ENCODE data around the gene AIRE.

Gene AIRE

GRCh38 chr21:44286716-44287632, 1.3 kb downstream of the AIRE start:
- DNase-seq (ENCODE audit: extremely low read depth, low read depth) = no peak
- TF ChIP-seq, protein P1, sequence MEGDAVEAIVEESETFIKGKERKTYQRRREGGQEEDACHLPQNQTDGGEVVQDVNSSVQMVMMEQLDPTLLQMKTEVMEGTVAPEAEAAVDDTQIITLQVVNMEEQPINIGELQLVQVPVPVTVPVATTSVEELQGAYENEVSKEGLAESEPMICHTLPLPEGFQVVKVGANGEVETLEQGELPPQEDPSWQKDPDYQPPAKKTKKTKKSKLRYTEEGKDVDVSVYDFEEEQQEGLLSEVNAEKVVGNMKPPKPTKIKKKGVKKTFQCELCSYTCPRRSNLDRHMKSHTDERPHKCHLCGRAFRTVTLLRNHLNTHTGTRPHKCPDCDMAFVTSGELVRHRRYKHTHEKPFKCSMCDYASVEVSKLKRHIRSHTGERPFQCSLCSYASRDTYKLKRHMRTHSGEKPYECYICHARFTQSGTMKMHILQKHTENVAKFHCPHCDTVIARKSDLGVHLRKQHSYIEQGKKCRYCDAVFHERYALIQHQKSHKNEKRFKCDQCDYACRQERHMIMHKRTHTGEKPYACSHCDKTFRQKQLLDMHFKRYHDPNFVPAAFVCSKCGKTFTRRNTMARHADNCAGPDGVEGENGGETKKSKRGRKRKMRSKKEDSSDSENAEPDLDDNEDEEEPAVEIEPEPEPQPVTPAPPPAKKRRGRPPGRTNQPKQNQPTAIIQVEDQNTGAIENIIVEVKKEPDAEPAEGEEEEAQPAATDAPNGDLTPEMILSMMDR (IDR thresholded peaks at IDR 0.05; ENCODE audit: low read depth, low read length) = no peak

DNA sequence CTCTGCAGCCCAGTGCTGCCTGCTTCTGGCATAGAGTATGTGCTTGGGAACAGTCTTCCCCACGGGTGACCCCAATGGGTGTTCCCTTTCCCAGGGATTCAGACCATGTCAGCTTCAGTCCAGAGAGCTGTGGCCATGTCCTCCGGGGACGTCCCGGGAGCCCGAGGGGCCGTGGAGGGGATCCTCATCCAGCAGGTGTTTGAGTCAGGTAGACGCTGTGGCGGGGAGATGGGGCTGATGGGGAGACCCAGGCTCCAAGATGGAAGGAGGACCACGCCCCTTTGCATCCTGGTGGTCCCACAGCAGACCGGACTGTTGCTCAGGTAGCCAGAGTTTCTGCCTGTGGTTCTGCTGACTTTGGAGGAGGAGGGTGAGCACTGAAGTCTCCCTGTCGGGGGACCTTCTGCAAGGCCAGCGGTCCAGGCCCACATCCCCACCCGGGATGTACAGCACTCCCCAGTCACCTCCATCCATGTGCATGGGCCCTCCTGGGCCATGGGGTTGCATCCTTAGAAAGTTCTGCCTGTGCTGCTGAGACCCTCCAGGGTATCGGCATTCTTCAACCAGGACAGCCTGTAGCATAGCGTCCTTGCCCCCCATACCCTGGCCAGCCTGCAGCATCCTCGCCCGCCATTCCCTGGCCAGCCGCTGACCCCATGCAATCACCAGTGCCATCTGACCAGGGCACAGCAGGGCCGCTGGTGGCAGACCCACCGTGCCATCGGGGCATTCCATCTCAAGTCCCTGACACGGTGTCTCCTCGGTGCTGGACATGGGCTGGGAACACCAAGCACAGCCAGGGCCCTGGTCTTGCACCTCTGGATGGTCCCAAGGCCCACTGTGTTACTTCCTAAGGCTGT, 2.8 kb downstream of the AIRE start:
- DNase-seq (ENCODE audit: extremely low read depth, low read depth) = no peak
- TF ChIP-seq, protein P1 (IDR thresholded peaks at IDR 0.05; ENCODE audit: low read depth, low read length) = no peak

- TF ChIP-seq, protein P1 (IDR thresholded peaks at IDR 0.05; ENCODE audit: low read depth, low read length) = no peak
- no peak for DNase-seq (ENCODE audit: extremely low read depth, low read depth)
Measured at GRCh38 chr21:44289381-44290010, 3.8 kb downstream of the AIRE start.

DNA sequence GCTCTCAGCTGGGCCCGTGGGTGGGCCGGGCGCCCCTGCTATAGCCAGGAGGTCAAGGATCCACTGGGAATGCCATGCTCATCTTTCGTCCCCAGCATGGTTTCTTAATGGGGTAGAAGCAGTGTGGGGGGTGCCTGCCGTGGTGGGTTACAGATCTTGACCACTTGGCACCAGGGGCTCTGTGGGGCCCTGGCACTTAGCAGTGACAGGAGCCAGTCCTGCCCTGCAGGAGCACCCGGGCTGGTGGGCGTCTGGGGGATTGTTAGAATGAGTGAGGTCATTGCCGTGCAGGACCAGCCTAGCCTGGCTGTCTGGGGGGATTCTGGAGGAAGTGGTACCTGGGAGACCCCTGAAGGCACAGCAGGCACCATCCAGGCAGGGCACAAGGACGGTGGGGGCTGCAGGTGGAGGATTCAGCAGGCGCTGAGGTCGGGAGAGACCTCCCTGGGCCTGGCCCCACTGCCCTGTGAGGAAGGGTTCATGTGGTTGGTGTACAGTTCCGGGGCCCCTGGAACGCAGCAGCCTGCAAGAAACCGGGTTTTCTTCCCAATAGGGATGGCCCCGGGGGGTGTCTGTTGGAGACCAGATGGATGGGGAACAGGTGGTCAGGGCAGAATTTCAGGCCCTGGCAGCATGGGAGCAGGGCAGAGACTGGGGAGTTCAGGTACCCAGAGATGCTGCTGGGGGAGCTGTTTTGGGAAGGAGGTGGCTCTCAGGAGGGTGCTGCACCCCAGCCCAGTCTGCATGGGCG, 4.8 kb downstream of the AIRE start:
- TF ChIP-seq, protein P1 (IDR thresholded peaks at IDR 0.05; ENCODE audit: low read depth, low read length) = no peak
- no peak for DNase-seq (ENCODE audit: extremely low read depth, low read depth)

GRCh38 chr21:44291078-44291935, 5.6 kb downstream of the AIRE start:
- no peak for DNase-seq (ENCODE audit: extremely low read depth, low read depth)
- TF ChIP-seq, protein P1 (IDR thresholded peaks at IDR 0.05; ENCODE audit: low read depth, low read length) = no peak

Data from AG09319 (cell line).